Brain pericyte (primary cell): ENCODE results near the gene ATG101.
A peak's percentile ranks its signal among the peaks of the same experiment; 100 is the strongest.

ENCODE experiments used
- DNase-seq: peaks from one replicate; pipeline ENCODE4 v3.0.0-alpha.2; 2012; ENCODE audit warnings: low read depth, low spot score

Gene ATG101

GRCh38 chr12:52042706-52043385 lies 26.9 kb upstream of the ATG101 start:
- DNase-seq: no peak

- DNase-seq: no peak
Observed at GRCh38 chr12:52043386-52044212, 26.2 kb upstream of the ATG101 start.

- DNase-seq: no peak
Observed at GRCh38 chr12:52044292-52044983, 25.3 kb upstream of the ATG101 start.

GRCh38 chr12:52045794-52046199 lies 24.0 kb upstream of the ATG101 start:
- no peak for DNase-seq

GRCh38 chr12:52046859-52047258 lies 22.9 kb upstream of the ATG101 start:
- DNase-seq: no peak

GRCh38 chr12:52049286-52049685 lies 20.5 kb upstream of the ATG101 start:
- no peak for DNase-seq

GRCh38 chr12:52049688-52050087 lies 20.1 kb upstream of the ATG101 start:
- no peak for DNase-seq

GRCh38 chr12:52050116-52050757 lies 19.5 kb upstream of the ATG101 start:
- no peak for DNase-seq

GRCh38 chr12:52050758-52051541 lies 18.8 kb upstream of the ATG101 start, which contains the start of gene NR4A1:
Gene NR4A1 (plus strand): TSS chr12:52051442. CDS start chr12:52054329, 2,887 bp downstream.
- DNase-seq: peak; percentile 83

GRCh38 chr12:52052468-52053186 lies 17.2 kb upstream of the ATG101 start:
- no peak for DNase-seq

GRCh38 chr12:52053536-52054209 lies 16.1 kb upstream of the ATG101 start:
- DNase-seq: no peak

GRCh38 chr12:52054231-52054832 lies 15.4 kb upstream of the ATG101 start:
- no peak for DNase-seq

- no peak for DNase-seq
Observed at GRCh38 chr12:52054833-52055730, 14.7 kb upstream of the ATG101 start.

- DNase-seq: no peak
Observed at GRCh38 chr12:52055731-52056711, 13.8 kb upstream of the ATG101 start.

- DNase-seq: no peak
Observed at GRCh38 chr12:52056801-52057637, 12.8 kb upstream of the ATG101 start.
